ENCODE results near the gene ZNF724. TPM values are rescaled to one million over a fixed set of nuclear protein-coding genes. Genes with fewer than 3 reads are reported as not detected.
"Not testable (repeated sequence)": the region's sequence is repeated elsewhere in the genome, so short reads cannot be mapped to it uniquely, and the experiment has no call there.

The ZNF724 gene
- 1 to 10 TPM; 1.4 TPM for total RNA-seq

GRCh38 chr19:23249911-23250649 lies at the start of gene ZNF724:
TSS of gene ZNF724 (minus strand) at chr19:23250394. CDS start at chr19:23250242, 152 bp downstream.
- peak within 1 kb of the TSS; percentile 60 to 63 for H3K4me3 ChIP-seq
- no peak for TF ChIP-seq CTCF (IDR thresholded peaks at IDR 0.05)
- H3K36me3 ChIP-seq = no peaks in the 10 kb centered on the region
- H3K9me3 ChIP-seq = no peaks in the 10 kb centered on the region
- peak; percentile 96 for DNase-seq (ENCODE audit: low spot score)
- no peaks in the 10 kb centered on the region for H3K27me3 ChIP-seq
- H3K4me1 ChIP-seq = peaks cover 0 to 9% of the 10 kb centered on the region in 2 donors
- peak within 1 kb of the TSS in 1 of 2 donors; percentile 65 for H3K27ac ChIP-seq

- H3K27ac ChIP-seq = no peak overlapping the region
- no peaks in the 10 kb centered on the region for H3K9me3 ChIP-seq
- H3K4me1 ChIP-seq = no peaks in the 10 kb centered on the region
- no peak overlapping the region for H3K4me3 ChIP-seq
- H3K36me3 ChIP-seq = no peaks in the 10 kb centered on the region
- no peaks in the 10 kb centered on the region for H3K27me3 ChIP-seq
- TF ChIP-seq CTCF (IDR thresholded peaks at IDR 0.05) = no peak
- DNase-seq (ENCODE audit: low spot score) = no peak
These were observed 43.9 kb upstream of the ZNF724 start for GRCh38 chr19:23294141-23294540.

GRCh38 chr19:23289966-23290365 lies 39.8 kb upstream of the ZNF724 start:
- H3K9me3 ChIP-seq; H3K4me1 ChIP-seq; H3K27ac ChIP-seq; H3K27me3 ChIP-seq; DNase-seq (ENCODE audit: low spot score); H3K36me3 ChIP-seq; H3K4me3 ChIP-seq: not testable (repeated sequence)

- Histone ChIP-seq H3K36me3 (no peaks in the 10 kb centered on the region), H3K9me3 (no peaks in the 10 kb centered on the region), H3K4me3 (no peak overlapping the region), H3K4me1 (no peaks in the 10 kb centered on the region), H3K27me3 (no peaks in the 10 kb centered on the region), H3K27ac (no peak overlapping the region)
- no peak for TF ChIP-seq CTCF (IDR thresholded peaks at IDR 0.05)
- no peak for DNase-seq (ENCODE audit: low spot score)
These were observed 37.4 kb upstream of the ZNF724 start for GRCh38 chr19:23287620-23288019.

GRCh38 chr19:23286477-23286876 lies 36.3 kb upstream of the ZNF724 start:
- no peaks in the 10 kb centered on the region for H3K27me3 ChIP-seq
- H3K4me1 ChIP-seq = no peaks in the 10 kb centered on the region
- no peaks in the 10 kb centered on the region for H3K36me3 ChIP-seq
- no peak overlapping the region for H3K4me3 ChIP-seq
- H3K27ac ChIP-seq = no peak overlapping the region
- no peak for DNase-seq (ENCODE audit: low spot score)
- no peaks in the 10 kb centered on the region for H3K9me3 ChIP-seq
- no peak for TF ChIP-seq CTCF (IDR thresholded peaks at IDR 0.05)

GRCh38 chr19:23285948-23286347 lies 35.8 kb upstream of the ZNF724 start:
- Histone ChIP-seq H3K27me3 (no peaks in the 10 kb centered on the region), H3K4me3 (no peak overlapping the region), H3K36me3 (no peaks in the 10 kb centered on the region), H3K27ac (no peak overlapping the region), H3K4me1 (no peaks in the 10 kb centered on the region), H3K9me3 (no peaks in the 10 kb centered on the region)
- no peak for TF ChIP-seq CTCF (IDR thresholded peaks at IDR 0.05)
- DNase-seq (ENCODE audit: low spot score) = no peak

- peak; percentile 43 for DNase-seq (ENCODE audit: low spot score)
These were observed 35.1 kb upstream of the ZNF724 start for GRCh38 chr19:23285326-23285725.

More at GRCh38 chr19:23285326-23285725, 35.1 kb upstream of the ZNF724 start:
- not testable (repeated sequence) for H3K27ac ChIP-seq, H3K9me3 ChIP-seq, H3K4me1 ChIP-seq, H3K36me3 ChIP-seq, H3K4me3 ChIP-seq, H3K27me3 ChIP-seq

All from right atrium auricular region (tissue), 2 donors.